HepG2 (cell line): Measurements from ENCODE around the gene TMBIM1. TPM values are rescaled to one million over a fixed set of nuclear protein-coding genes. Genes with fewer than 3 reads are reported as not detected.

Experiments used
- ATF1 ChIP-seq: IDR thresholded peaks from 2 replicates; pipeline ENCODE4 v1.6.1; 2016; ENCODE audit warnings: mild to moderate bottlenecking, control low read depth
- CBX1 ChIP-seq: IDR thresholded peaks from one replicate; pipeline ENCODE4 v1.6.1; 2016; ENCODE audit warnings: antibody characterized with exemption, low read depth
- HNRNPH1 ChIP-seq: fragments of 200-400 bp; formaldehyde crosslinking; optimal IDR thresholded peaks from 2 replicates; pipeline ENCODE3; 2017; ENCODE audit warnings: mild to moderate bottlenecking, low read depth, low read length
- HNRNPK ChIP-seq: fragments of 200-400 bp; formaldehyde crosslinking; IDR thresholded peaks from 2 replicates; pipeline ENCODE4 v1.6.1; 2018; ENCODE audit warnings: low read length, low read depth, moderate library complexity, mild to moderate bottlenecking; ENCODE audit not compliant: poor library complexity, severe bottlenecking
- KDM4B ChIP-seq: sonication (generic); formaldehyde crosslinking; IDR thresholded peaks from 2 replicates; pipeline ENCODE4 v1.4.0; 2020; ENCODE audit warnings: missing genetic modification reagents
- MED8 ChIP-seq: sonication (generic); formaldehyde crosslinking; IDR thresholded peaks from 2 replicates; pipeline ENCODE4 v1.8.1; 2023; ENCODE audit warnings: mild to moderate bottlenecking, missing genetic modification reagents; ENCODE audit not compliant: insufficient replicate concordance
- MXD1 ChIP-seq: sonication (generic); formaldehyde crosslinking; IDR thresholded peaks from 2 replicates; pipeline ENCODE4 v1.4.0; 2020; ENCODE audit warnings: mild to moderate bottlenecking, missing genetic modification reagents
- NFYC ChIP-seq: IDR thresholded peaks from 2 replicates; pipeline ENCODE4 v1.6.1; 2016; ENCODE audit warnings: missing genetic modification reagents, missing compliant biosample characterization
- PBX3 ChIP-seq: sonication (generic); formaldehyde crosslinking; IDR thresholded peaks from 2 replicates; pipeline ENCODE4 v1.8.1; 2023; ENCODE audit warnings: missing genetic modification reagents, inconsistent platforms, borderline replicate concordance
- SKIL ChIP-seq: sonication (generic); formaldehyde crosslinking; IDR thresholded peaks from 2 replicates; pipeline ENCODE4 v1.8.0; 2022; ENCODE audit warnings: missing genetic modification reagents, mild to moderate bottlenecking, moderate library complexity, borderline replicate concordance
- YEATS4 ChIP-seq: sonication (generic); formaldehyde crosslinking; IDR thresholded peaks from 2 replicates; pipeline ENCODE4 v1.4.0; 2020; ENCODE audit warnings: missing genetic modification reagents, borderline replicate concordance
- ZFP1 ChIP-seq: IDR thresholded peaks from 2 replicates; pipeline ENCODE4 v1.6.1; 2016
- ZNF30 ChIP-seq: sonication (generic); formaldehyde crosslinking; IDR thresholded peaks from 2 replicates; pipeline ENCODE4 v1.5.0; 2020; ENCODE audit warnings: mild to moderate bottlenecking, missing genetic modification reagents
- ZNF407 ChIP-seq: sonication (generic); formaldehyde crosslinking; IDR thresholded peaks from one replicate; pipeline ENCODE4 v1.5.1; 2020; ENCODE audit warnings: mild to moderate bottlenecking, missing genetic modification reagents; ENCODE audit errors: not compliant biosample characterization
- ZNF563 ChIP-seq: sonication (generic); formaldehyde crosslinking; IDR thresholded peaks from 2 replicates; pipeline ENCODE4 v1.8.0; 2022; ENCODE audit warnings: mild to moderate bottlenecking, moderate library complexity, missing genetic modification reagents
- polyA plus RNA-seq, 8 experiments: library from polyadenylated mRNA; depleted of rRNA in 3 of 8; stranded (reverse) in 7 of 8; unstranded in 1 of 8; fragments of >200 nt; fragmentation: Illumina TruSeq in 4 of 8; extraction: Trizol in 4 of 8; gene quantifications; 2 replicates each; pipeline versions ENCODE4 v1.2.1 to v1.2.3, GENCODE V29; 2011 to 2016; ENCODE audit warnings: low read depth in 4 of 8, missing spikeins in 1 of 8, mixed read lengths in 1 of 8; ENCODE audit not compliant: insufficient read depth in 1 of 8
- total RNA-seq, 5 experiments: library from RNA; depleted of rRNA; stranded (reverse); fragments of >200 nt; fragmentation: Illumina TruSeq; extraction: Trizol; gene quantifications; 2 replicates each; pipeline ENCODE4 v1.2.3, GENCODE V29; 2016; ENCODE audit warnings: low read depth in 1 of 5

TMBIM1 gene
- total and polyA plus RNA-seq, 2 of the 13 experiments (the other 11 are each of a cell fraction or from before 2014, with no cell fraction given), result 127 to 139 TPM

GRCh38 chr2:218269900-218270720 is 22.2 kb downstream of the TMBIM1 start, which contains the start of the genes AAMP and PNKD (continued):
- TF ChIP-seq SKIL (no peak), ZNF30 (CRISPR knock-in tag) (no peak), YEATS4 (CRISPR knock-in tag) (peak; percentile 95), KDM4B (CRISPR knock-in tag) (0 out of 2 replicates have a peak, but pooled peaks have one; percentile 46), ZNF563 (CRISPR knock-in tag) (peak; percentile 80; the same call in 1 of the 2 replicates), HNRNPH1 (no peak), ZNF407 (CRISPR knock-in tag) (no peak), ATF1 (CRISPR knock-in tag) (peak; percentile 90), PBX3 (CRISPR knock-in tag) (peak; percentile 98; the same call in 1 of the 2 replicates), CBX1 (peak; percentile 64), MXD1 (CRISPR knock-in tag) (peak; percentile 76; the same call in 1 of the 2 replicates), NFYC (CRISPR knock-in tag) (peak; percentile 100), ZFP1 (CRISPR knock-in tag) (no peak; the same call in 1 of the 2 replicates), MED8 (CRISPR knock-in tag) (peak; percentile 34), HNRNPK (peak; percentile 2)
